Smooth muscle cell of the brain vasculature (primary cell): ENCODE results near the gene ADAMTS15.

Experiments
- DNase-seq: peaks from one replicate; pipeline ENCODE4 v3.0.0-alpha.2; 2012; ENCODE audit warnings: low read depth, low spot score

ADAMTS15 gene

GRCh38 chr11:130478881-130479280 is 30.4 kb downstream of the ADAMTS15 start:
- DNase-seq, result no peak

GRCh38 chr11:130480186-130480585 is 31.7 kb downstream of the ADAMTS15 start:
- no peak for DNase-seq

- no peak for DNase-seq
These were observed 32.3 kb downstream of the ADAMTS15 start for GRCh38 chr11:130480711-130481140.

- no peak for DNase-seq
These were observed 34.7 kb downstream of the ADAMTS15 start for GRCh38 chr11:130483124-130483523.

GRCh38 chr11:130485983-130486382 is 37.5 kb downstream of the ADAMTS15 start:
- no peak for DNase-seq

- no peak for DNase-seq
These were observed 38.0 kb downstream of the ADAMTS15 start for GRCh38 chr11:130486391-130486836.

GRCh38 chr11:130486987-130487923 is 38.8 kb downstream of the ADAMTS15 start:
- DNase-seq, result no peak

- no peak for DNase-seq
These were observed 39.7 kb downstream of the ADAMTS15 start for GRCh38 chr11:130487924-130488815.

- DNase-seq, result no peak
These were observed 40.6 kb downstream of the ADAMTS15 start for GRCh38 chr11:130488848-130489584.

GRCh38 chr11:130489716-130490115 is 41.3 kb downstream of the ADAMTS15 start:
- no peak for DNase-seq

GRCh38 chr11:130490682-130491449 is 42.4 kb downstream of the ADAMTS15 start:
- DNase-seq, result no peak

- no peak for DNase-seq
These were observed 49.7 kb downstream of the ADAMTS15 start for GRCh38 chr11:130498181-130498580.

GRCh38 chr11:130499828-130500227 is 51.4 kb downstream of the ADAMTS15 start:
- no peak for DNase-seq

- DNase-seq, result no peak
These were observed 55.9 kb downstream of the ADAMTS15 start for GRCh38 chr11:130504317-130504716.

GRCh38 chr11:130508913-130509312 is 60.5 kb downstream of the ADAMTS15 start:
- no peak for DNase-seq

- DNase-seq, result no peak
These were observed 61.5 kb downstream of the ADAMTS15 start for GRCh38 chr11:130509942-130510341.

GRCh38 chr11:130510407-130511006 is 62.1 kb downstream of the ADAMTS15 start:
- peak; percentile 78 for DNase-seq

GRCh38 chr11:130511765-130512164 is 63.3 kb downstream of the ADAMTS15 start:
- DNase-seq, result no peak

GRCh38 chr11:130512662-130513061 is 64.2 kb downstream of the ADAMTS15 start:
- DNase-seq, result no peak

- no peak for DNase-seq
These were observed 64.7 kb downstream of the ADAMTS15 start for GRCh38 chr11:130513132-130513531.
